GM10248 (cell line): ENCODE data around the gene GRK7.

Experiments
- CTCF ChIA-PET: fragments of 300-600 bp; sonication (Branson Sonifier 250); formaldehyde crosslinking; extraction: SDS; loops from one replicate; lab custom pipeline; 2021; ENCODE audit warnings: antibody characterized with exemption; lab: Yijun Ruan, JAX
- POLR2A ChIA-PET: fragments of 350-650 bp; sonication (Branson Sonifier 250); formaldehyde crosslinking; extraction: SDS; loops from one replicate; lab custom pipeline; 2020; ENCODE audit warnings: antibody characterized with exemption; lab: Yijun Ruan, JAX
- DNase-seq: peaks from one replicate; pipeline ENCODE4 v3.0.0; 2012; ENCODE audit errors: extremely low spot score
- TF ChIP-seq, protein P1 (sequence below): IDR thresholded peaks from 2 replicates; pipeline ENCODE4 v1.5.1; 2012; ENCODE audit warnings: mild to moderate bottlenecking, low read depth; ENCODE audit errors: extremely low read depth, missing control alignments, control extremely low read depth

The GRK7 gene

DNA sequence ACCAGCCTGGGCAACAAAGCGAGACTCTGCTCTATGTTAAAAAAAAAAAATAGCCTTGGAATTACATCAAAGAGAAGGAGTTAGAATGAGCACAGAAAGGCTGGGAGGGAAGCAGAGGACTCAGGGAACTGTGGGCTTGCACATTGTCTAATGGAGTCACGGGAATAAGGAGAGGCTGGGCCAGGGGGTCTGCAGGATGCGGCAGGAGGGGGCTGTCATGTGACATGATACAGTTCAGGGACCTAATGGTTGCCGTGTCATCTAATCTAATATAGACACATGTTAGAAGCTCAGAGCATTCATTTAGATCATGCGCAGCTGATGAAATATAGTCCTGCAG, 32.5 kb downstream of the GRK7 start:
- ChIA-PET CTCF (interaction anchor here (1.4 kb wide), 1 partner anchor 17 kb away, joined by 5 read pairs; no protein-coding TSS in a partner anchor), POLR2A (interaction anchor here (2.0 kb wide), 1 partner anchor 81 kb away, joined by 8 read pairs; the partner anchor contains the start of gene ATP1B3)
- TF ChIP-seq, protein P1, sequence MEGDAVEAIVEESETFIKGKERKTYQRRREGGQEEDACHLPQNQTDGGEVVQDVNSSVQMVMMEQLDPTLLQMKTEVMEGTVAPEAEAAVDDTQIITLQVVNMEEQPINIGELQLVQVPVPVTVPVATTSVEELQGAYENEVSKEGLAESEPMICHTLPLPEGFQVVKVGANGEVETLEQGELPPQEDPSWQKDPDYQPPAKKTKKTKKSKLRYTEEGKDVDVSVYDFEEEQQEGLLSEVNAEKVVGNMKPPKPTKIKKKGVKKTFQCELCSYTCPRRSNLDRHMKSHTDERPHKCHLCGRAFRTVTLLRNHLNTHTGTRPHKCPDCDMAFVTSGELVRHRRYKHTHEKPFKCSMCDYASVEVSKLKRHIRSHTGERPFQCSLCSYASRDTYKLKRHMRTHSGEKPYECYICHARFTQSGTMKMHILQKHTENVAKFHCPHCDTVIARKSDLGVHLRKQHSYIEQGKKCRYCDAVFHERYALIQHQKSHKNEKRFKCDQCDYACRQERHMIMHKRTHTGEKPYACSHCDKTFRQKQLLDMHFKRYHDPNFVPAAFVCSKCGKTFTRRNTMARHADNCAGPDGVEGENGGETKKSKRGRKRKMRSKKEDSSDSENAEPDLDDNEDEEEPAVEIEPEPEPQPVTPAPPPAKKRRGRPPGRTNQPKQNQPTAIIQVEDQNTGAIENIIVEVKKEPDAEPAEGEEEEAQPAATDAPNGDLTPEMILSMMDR, result no peak
- DNase-seq, result no peak

DNA sequence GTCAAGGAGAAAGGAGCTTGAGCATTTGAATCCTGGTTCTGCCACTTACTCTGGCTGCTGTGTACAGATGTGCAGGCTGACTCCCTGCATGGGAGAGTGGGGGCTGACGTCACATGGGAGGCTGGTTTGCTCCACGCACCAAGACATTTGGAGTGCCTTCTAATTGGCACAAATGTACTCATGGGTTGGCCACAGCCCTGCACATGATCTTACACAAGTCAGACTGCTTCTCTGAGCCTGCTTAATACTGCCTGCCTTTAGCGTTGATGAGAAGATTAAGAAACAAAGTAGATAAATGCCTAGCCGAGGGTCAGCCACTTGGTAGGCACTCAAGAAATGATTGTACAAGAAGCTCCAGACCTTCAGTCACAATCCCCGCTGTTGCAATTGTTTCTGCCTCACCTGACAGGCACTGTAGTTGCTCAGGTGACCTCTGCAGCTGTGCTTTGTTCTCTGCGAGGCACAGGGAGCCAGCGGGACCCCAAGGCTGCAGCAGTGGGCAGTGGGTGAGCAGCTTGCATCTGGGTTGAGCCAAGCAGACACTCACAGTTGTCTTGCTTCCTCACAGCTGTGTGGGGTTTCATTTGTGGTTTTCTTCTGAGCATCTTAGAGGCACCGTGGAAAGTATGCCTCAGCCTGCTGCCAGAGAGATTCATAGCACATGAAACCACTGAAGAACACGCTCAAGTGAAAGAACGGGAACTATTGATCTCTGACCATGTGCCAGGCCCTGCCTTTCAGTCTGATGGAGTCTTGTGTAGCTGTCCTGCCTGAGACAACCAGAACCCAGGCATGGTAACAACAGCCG, 33.1 kb downstream of the GRK7 start:
- CTCF ChIA-PET, result interaction anchor here (1.2 to 1.4 kb wide), 3 partner anchors 16 to 79 kb away, joined by 3 to 5 read pairs (median 4); no protein-coding TSS in a partner anchor
- TF ChIP-seq, protein P1, result no peak
- POLR2A ChIA-PET, result interaction anchor here (2.0 kb wide), 1 partner anchor 80 kb away, joined by 8 read pairs; the partner anchor contains the start of gene ATP1B3
- DNase-seq, result peak; percentile 82

DNA sequence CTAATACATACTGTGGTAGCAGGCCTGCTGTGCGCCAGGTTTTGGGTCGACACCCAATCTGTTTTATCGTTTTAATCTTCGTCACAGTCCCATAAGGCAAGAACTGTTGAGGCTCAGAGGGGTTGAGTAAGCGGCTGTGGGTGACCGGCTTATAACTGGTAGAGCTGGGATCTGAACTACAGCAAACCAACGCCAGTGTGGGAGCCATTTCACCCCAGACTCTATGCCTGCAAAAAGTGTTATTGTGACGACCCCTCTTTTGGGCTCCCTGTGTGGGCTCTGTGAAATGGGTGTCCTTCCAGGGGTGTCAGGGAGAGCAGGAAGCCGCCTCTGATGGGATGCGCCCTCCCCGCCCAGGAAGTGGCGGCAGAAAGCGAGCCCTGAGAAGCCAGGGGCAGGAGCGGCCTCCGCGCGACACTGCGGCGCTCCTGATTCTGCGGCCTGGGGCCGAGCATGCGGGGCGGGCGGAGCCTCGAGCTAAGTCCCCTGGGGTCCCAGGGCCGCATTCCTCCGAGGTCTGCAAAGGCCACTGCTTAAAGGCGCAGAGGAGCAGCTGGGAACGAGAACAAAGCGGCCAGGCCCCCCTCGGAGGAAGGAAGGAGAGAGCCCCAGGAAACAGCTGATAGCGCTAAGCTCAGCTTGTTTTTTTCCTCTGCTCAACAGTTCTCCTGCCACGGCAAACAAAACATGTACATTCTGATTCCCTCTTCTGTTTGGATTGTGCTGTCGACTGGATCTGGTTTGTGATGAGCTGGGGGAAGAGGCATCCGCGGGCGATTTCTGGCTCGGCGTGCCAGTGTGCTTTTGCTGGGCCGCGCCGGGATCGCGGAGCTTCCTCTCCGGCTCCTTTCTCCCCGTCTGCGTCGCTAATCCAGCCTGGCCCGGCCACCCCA, 33.9 kb downstream of the GRK7 start:
- ChIA-PET POLR2A (interaction anchor here (2.0 kb wide), 1 partner anchor 80 kb away, joined by 8 read pairs; the partner anchor contains the start of gene ATP1B3), CTCF (interaction anchor here (1.1 to 1.4 kb wide), 4 partner anchors 16 to 153 kb away, joined by 3 to 5 read pairs (median 4); no protein-coding TSS in a partner anchor)
- peak; percentile 60 for DNase-seq
- TF ChIP-seq, protein P1, result no peak

DNA sequence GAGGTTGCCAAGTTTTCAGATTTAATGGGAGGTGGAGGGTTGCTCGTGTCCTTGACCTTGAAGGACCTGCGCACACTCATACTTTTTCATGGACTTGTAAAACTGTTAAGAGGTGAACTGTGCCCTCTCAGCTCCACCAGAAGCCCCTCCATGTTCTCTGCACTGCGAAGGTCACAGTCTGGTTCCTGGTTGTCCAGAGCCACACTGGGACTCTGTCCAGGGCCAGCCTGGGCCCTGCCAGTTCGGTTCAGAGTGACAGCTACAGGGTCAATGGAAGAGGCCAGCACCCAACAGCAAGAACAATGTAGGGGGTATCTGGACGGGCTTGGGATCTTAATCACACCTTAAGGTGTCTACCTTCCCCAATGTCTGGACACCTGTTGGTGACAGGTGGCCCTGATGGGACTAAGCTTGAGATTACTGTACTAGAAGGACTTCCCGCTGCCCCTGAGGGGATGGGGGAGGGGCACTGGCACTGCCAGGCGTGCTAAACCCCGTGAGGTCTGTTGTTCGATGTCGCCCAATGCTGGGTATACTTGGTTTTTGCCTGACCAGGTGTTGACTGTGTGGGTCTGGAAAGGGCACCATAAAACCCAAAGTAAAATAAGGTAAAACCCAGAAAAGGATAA, 34.7 kb downstream of the GRK7 start:
- POLR2A ChIA-PET, result interaction anchor here (2.0 kb wide), 1 partner anchor 79 kb away, joined by 8 read pairs; the partner anchor contains the start of gene ATP1B3
- DNase-seq, result no peak
- TF ChIP-seq, protein P1, result no peak
- CTCF ChIA-PET, result interaction anchor here (1.1 to 1.3 kb wide), 3 partner anchors 60 to 154 kb away, joined by 3 to 4 read pairs (median 4); partner anchors contain the start of gene RNF7

DNA sequence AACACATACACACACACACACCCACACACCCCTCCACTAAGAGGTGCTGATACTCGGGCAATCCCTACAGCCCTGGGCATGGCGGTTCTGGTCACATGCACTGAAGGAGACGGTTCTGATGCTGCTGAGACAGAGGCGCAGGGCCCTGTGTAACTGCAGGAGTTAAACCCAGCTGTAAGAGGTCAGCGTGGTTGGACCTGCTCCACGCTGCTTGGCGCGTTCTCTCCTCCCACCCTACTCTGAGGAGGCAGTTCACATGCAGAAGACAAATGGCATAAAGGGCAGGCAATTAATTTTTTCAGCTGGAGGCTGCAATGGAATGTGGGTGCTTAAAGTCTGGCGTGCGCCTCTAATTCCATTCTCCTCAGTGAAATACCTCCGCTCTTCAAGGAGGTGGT, 35.2 kb downstream of the GRK7 start:
- ChIA-PET CTCF (interaction anchor here (1.2 kb wide), 1 partner anchor 60 kb away, joined by 4 read pairs; the partner anchor contains the start of gene RNF7), POLR2A (no interaction called here)
- TF ChIP-seq, protein P1, result no peak
- no peak for DNase-seq
